ENCODE results near the gene JAGN1. TPM values are rescaled to one million over a fixed set of nuclear protein-coding genes. Genes with fewer than 3 reads are reported as not detected.

JAGN1 gene
- total and polyA plus RNA-seq, 9 of the 15 experiments (the other 6 are each of a cell fraction or from before 2014, with no cell fraction given): 31.6 to 77.8 (median 40.3) TPM

DNA sequence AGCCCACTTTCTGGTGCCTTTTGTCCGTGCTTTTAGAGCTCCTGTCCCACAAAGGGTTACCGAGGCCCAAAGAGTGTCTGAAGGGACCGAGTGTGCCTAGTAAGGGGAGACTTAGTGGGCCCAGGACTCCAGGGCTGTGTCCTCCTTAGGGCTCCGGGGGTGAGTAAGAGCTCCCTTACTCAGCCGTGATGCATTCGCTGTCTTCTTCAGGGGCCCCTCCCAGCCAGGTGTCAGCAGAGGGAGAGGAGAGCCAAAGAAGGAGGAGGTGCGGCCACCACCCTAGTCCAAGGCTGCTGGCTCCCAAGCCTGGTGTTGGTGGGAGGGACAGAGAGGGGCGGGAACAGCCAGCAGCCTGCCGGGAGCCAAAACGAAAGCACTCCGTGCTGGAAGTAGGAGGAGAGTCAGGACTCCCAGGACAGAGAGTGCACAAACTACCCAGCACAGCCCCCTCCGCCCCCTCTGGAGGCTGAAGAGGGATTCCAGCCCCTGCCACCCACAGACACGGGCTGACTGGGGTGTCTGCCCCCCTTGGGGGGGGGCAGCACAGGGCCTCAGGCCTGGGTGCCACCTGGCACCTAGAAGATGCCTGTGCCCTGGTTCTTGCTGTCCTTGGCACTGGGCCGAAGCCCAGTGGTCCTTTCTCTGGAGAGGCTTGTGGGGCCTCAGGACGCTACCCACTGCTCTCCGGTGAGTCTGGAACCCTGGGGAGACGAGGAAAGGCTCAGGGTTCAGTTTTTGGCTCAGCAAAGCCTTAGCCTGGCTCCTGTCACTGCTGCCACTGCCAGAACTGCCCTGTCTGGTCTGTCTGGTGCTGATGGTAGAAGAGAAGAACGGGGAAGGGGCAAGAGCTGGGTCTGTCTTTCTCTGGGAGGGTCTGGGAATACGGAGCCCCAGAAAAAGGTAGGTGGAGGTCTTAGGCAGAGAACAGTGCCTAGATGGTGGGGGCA lies 26.6 kb downstream of the JAGN1 start, which contains the start of gene IL17RC (continued):
- no peak; the same call in 1 of the 2 replicates for TF ChIP-seq ESRRA (IDR thresholded peaks at IDR 0.05; ENCODE audit: borderline replicate concordance, low read depth)
- TF ChIP-seq BRD4 (IDR thresholded peaks at IDR 0.05): no peak
- TF ChIP-seq MYNN (IDR thresholded peaks at IDR 0.05): no peak
- TF ChIP-seq MYNN (CRISPR knock-in tag; IDR thresholded peaks at IDR 0.05): no peak
- TF ChIP-seq KLF10 (CRISPR knock-in tag; IDR thresholded peaks at IDR 0.05): no peak
- TF ChIP-seq, protein P1, sequence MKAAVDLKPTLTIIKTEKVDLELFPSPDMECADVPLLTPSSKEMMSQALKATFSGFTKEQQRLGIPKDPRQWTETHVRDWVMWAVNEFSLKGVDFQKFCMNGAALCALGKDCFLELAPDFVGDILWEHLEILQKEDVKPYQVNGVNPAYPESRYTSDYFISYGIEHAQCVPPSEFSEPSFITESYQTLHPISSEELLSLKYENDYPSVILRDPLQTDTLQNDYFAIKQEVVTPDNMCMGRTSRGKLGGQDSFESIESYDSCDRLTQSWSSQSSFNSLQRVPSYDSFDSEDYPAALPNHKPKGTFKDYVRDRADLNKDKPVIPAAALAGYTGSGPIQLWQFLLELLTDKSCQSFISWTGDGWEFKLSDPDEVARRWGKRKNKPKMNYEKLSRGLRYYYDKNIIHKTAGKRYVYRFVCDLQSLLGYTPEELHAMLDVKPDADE (conservative IDR thresholded peaks at IDR 0.05; ENCODE audit: control insufficient read depth, low read depth, low read length): no peak
- no peak for TF ChIP-seq RBM39 (optimal IDR thresholded peaks at IDR 0.05; ENCODE audit: low read depth, low read length)
- TF ChIP-seq ZNF347 (CRISPR knock-in tag; IDR thresholded peaks at IDR 0.05; ENCODE audit: low read depth): no peak
- TF ChIP-seq, protein P2, sequence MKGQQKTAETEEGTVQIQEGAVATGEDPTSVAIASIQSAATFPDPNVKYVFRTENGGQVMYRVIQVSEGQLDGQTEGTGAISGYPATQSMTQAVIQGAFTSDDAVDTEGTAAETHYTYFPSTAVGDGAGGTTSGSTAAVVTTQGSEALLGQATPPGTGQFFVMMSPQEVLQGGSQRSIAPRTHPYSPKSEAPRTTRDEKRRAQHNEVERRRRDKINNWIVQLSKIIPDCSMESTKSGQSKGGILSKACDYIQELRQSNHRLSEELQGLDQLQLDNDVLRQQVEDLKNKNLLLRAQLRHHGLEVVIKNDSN (CRISPR knock-in tag; IDR thresholded peaks at IDR 0.05): no peak
- no peak for TF ChIP-seq PURB (CRISPR knock-in tag; IDR thresholded peaks at IDR 0.05; ENCODE audit: low read depth)
- TF ChIP-seq, protein P3, sequence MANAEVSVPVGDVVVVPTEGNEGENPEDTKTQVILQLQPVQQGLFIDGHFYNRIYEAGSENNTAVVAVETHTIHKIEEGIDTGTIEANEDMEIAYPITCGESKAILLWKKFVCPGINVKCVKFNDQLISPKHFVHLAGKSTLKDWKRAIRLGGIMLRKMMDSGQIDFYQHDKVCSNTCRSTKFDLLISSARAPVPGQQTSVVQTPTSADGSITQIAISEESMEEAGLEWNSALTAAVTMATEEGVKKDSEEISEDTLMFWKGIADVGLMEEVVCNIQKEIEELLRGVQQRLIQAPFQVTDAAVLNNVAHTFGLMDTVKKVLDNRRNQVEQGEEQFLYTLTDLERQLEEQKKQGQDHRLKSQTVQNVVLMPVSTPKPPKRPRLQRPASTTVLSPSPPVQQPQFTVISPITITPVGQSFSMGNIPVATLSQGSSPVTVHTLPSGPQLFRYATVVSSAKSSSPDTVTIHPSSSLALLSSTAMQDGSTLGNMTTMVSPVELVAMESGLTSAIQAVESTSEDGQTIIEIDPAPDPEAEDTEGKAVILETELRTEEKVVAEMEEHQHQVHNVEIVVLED (CRISPR knock-in tag; IDR thresholded peaks at IDR 0.05): no peak
- no peak for TF ChIP-seq FOS (IDR thresholded peaks at IDR 0.05; ENCODE audit: extremely low read depth, insufficient read length)
- no peak for TF ChIP-seq U2AF2 (optimal IDR thresholded peaks at IDR 0.05; ENCODE audit: low read depth, low read length)
- no peak for TF ChIP-seq E2F3 (CRISPR knock-in tag; IDR thresholded peaks at IDR 0.05)
- TF ChIP-seq, protein P4, sequence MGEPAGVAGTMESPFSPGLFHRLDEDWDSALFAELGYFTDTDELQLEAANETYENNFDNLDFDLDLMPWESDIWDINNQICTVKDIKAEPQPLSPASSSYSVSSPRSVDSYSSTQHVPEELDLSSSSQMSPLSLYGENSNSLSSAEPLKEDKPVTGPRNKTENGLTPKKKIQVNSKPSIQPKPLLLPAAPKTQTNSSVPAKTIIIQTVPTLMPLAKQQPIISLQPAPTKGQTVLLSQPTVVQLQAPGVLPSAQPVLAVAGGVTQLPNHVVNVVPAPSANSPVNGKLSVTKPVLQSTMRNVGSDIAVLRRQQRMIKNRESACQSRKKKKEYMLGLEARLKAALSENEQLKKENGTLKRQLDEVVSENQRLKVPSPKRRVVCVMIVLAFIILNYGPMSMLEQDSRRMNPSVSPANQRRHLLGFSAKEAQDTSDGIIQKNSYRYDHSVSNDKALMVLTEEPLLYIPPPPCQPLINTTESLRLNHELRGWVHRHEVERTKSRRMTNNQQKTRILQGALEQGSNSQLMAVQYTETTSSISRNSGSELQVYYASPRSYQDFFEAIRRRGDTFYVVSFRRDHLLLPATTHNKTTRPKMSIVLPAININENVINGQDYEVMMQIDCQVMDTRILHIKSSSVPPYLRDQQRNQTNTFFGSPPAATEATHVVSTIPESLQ (CRISPR knock-in tag; IDR thresholded peaks at IDR 0.05): no peak
- no peak for TF ChIP-seq LEF1 (IDR thresholded peaks at IDR 0.05)
- no peak for TF ChIP-seq ZNF507 (tag; conservative IDR thresholded peaks at IDR 0.05)
- no peak for TF ChIP-seq ZNF76 (CRISPR knock-in tag; IDR thresholded peaks at IDR 0.05; ENCODE audit: borderline replicate concordance)
- TF ChIP-seq RNF2 (IDR thresholded peaks at IDR 0.05): no peak
- no peak for TF ChIP-seq CC2D1A (IDR thresholded peaks at IDR 0.05)
- no peak for TF ChIP-seq XRCC4 (IDR thresholded peaks at IDR 0.05; ENCODE audit: extremely low read depth, insufficient read depth, insufficient read length)
- TF ChIP-seq RB1 (IDR thresholded peaks at IDR 0.05; ENCODE audit: low read depth): no peak
- peak; percentile 79 for TF ChIP-seq ZEB2 (IDR thresholded peaks at IDR 0.05)
- no peak for TF ChIP-seq ZNF140 (CRISPR knock-in tag; IDR thresholded peaks at IDR 0.05)

All from K562 (cell line).